NCI-H187 treated with DMSO at 0.1 percent for 48 hours (cell line): Measurements from ENCODE around the gene SNX9.
"Not testable (repeated sequence)": the region's sequence is repeated elsewhere in the genome, so short reads cannot be mapped to it uniquely, and the experiment has no call there.

Source experiments
- DNase-seq: peaks from one replicate; lab custom pipeline; 2025; lab: John Stamatoyannopoulos, UW

The SNX9 gene

DNA sequence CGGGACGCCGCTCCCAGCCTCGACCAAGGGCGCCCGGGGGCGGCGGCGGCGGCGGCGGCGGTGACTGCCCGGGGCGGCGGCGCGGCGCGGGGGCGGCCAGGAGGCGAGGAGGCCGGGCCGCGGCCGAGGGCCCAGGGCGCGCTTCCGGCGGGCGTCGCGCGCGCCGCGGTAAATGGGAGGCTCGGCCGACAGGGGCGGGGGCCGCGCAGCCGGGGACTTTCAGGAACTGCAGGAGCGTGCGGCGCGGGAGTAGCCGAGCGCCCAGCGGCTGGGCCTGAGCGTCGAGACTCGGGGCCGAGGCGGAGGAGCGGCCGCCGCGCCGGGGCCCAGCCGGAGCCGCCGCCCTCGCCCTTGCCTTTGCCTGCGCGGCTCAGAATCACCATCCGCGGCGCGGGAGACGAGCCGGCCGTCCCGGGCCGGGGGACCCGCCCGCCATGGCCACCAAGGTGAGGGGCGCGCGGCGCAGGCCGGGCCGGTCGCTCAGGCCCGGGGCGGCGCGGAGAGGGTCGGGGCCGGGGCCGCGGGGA lies at the start of gene SNX9:
Gene SNX9 (plus strand): TSS at position 246 of the 527 bp plus-strand sequence. CDS start 189 bp downstream, at position 435.
- no peak for DNase-seq

DNA sequence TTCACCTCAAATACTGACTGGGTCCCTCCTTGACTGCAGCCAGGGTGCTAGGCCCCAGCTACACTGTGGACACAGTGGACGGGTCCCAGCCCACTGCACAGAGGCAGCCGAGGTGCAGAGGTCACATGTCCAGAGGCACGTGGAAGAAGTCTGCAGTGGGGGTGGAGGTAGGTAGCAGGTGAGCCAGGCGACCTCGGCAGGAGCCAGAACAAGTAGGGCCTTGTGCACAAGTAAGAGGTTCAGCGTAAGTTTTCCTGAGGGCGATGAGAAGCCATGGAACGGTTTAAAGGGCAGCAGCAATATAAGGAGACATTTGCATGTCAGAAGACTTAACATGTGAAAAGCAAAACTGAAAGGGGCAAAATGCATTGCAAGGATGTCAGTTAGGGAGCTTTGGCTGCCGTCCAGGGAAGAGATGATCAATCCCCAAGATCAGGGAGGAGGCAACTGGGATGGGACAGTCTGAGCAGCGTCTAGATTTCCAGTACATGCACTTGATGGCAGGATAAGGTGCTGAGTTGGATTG lies 49.7 kb upstream of the SNX9 start:
- DNase-seq, result no peak

DNA sequence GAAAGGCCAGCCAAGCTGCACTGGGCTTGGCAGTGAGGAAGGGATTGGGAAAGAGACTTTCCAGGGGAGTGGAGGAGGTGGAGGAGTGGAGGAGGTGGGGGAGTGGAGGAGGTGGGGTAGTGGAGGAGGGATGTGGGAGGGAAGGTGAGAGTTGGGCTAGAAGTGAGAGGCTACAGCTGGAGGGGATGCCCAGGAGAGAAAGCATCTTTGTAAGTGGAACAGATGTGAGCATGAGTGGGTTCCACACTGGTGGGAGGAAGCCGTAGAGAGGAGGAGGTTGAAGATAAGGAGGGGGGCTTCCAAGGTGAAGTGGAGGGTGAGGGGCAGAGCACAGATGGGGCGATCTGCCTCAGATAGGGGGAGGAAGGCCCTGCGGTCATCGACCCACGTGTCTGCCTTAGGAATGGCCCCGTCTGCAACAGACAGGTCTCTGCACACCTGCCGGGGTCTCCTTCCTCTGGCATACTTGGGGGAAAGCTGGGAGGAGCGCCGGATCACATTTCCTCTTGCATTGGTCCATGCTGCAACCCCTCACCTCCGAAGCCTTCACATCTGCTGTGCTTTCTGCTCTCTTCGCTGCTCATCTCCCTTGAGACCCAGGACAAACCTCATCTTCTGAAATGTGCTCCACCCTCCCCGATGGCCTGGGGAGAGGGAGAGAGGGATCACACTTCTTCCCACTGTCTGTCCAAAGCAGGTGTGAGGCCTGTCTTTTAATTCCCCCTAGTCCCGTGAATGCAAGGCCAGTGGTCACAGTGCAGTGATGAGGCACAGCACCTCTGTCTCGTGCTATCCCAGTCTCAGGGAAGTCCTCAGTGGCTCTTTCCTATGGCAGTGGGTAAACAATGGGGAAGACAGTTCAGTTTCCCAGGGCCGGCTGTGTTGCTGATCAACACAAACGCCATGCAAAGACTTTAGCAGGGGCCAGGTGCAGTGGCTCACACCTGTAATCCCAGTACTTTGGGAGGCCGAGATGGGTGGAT lies 48.6 kb upstream of the SNX9 start:
- no peak for DNase-seq

DNA sequence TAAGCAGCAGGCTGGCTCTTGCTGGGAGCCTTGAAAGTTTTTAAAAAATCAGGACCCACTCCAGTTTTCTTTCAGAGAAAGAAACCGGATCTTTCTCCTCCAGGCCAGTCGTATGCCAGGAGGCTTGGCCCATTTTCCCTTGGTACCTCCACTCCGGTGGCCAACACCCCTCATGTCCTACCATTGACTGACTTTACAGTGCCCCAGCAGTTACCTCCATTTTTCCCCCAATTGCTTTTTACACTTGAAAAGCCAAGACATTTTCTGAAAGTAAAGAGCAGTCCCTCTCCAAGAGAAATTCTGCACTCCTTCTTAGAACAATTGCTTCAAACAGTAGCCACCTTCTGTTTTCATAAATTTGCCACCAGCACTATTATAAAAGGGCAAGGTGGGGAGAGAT lies 47.7 kb upstream of the SNX9 start:
- DNase-seq, result no peak

DNA sequence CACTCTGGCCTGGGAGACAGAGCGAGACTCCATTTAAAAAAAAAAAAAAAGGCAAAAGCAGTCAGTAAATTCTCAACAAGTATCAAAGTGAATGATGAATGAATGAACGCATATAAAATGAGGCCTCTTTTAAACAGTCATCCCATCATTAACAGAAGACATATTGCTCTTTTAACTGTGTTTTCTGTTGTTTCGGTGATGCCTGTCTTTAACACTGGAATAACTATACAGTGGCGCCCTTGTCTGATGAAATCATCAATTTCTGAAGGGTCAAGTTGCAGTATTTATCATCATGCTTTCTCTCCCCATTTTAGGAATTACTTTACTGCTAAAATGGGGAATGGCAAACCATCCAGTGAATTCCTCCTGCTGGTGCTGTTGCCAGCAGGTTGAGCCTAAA lies 45.7 kb upstream of the SNX9 start:
- DNase-seq, result no peak

DNA sequence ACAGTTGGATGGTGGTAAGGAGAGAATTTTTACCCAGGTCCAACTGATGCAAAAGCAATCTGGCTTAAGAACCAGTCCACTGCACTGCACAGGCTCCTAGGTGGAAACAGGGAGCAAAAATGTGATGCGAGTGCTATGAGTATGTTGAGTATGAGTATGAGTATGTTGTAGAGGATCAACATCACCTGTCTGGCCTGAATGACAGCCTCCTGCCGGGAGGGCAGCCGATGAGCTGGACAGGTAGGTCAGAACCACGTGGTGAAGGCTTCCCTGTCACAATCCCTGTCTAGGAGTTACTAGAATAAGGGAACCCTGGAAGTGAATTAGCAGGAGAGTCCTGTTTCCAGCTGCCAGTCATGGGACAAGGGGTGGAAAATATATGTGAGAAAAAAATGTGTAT lies 44.3 kb upstream of the SNX9 start:
- no peak for DNase-seq

DNA sequence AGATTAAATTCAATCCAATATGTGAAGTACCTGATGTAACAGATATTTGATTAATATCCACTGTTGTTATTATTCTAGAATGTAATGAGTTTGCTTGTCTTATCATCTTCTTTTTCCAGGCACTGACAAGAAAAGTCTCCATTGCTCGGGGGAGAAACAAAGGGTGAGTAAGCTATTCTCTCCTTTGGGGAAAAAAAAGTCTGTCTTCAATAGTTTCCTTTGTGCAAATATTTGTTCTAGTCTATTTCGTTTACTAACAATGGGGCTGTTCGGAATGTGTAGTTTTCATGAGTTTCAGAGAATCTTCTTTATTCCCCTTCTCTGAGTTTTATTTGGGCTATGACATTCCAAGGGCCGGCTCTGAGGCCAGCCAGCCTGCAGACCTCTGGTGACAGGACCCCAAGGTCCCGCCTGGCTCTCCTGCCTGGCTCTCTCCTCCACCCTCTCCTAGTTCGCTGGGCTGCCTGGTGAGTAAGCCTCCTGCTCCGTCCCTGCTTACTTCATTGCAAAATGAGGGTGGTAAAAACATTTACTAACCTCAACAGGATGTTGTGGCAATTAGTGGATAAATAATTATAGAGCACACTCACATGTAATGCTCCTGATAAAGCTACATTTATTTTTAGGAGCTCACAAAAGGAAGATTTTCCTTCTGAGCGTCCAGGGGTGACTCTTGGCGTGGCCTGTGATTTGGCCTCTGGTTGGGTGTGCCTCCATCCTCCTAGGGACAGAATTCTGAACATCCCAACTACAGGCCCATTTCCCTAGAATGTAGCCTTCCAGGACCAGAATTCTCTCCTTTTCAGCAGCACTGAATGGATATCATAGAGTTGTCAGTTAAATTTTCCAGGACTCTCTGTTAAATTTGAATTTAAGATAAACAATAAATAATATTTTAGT lies 43.1 kb upstream of the SNX9 start:
- DNase-seq, result no peak

DNA sequence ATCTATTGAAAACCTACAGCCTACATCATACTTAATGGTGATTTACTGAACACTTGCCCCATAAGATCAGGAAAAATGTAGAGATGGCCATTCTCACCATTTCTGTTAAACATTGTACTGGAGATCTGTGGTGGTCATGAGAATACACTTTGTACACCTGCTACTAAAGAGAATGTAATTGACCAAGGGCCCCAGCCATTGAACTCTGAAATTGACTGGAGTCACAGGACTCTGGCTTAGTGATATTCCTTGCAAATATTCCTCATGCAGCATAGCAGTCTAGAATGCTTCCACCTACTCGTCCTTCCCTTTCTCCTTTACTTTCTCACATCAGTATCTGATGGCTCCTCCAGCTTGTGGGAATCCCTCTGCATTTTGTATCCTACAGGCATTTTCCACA lies 37.4 kb upstream of the SNX9 start:
- no peak for DNase-seq

DNA sequence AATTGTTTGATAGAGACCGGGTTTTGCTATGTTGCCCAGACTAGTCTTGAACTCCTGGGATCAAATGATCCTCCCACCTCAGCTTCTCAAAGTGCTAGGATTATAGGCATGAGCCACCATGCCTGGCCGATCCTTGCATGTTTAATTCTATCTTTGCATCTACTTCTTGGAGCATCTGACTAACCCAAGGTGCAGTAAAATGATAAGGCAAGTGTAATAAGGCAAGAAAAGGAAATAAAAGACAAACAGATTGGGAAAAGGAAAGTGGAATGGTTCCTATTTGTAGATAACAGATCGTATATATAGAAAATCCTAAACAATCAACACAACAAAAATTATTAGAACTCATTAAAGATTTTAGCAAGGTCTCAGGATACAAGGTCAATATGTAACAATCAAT lies 36.8 kb upstream of the SNX9 start:
- DNase-seq, result no peak

DNA sequence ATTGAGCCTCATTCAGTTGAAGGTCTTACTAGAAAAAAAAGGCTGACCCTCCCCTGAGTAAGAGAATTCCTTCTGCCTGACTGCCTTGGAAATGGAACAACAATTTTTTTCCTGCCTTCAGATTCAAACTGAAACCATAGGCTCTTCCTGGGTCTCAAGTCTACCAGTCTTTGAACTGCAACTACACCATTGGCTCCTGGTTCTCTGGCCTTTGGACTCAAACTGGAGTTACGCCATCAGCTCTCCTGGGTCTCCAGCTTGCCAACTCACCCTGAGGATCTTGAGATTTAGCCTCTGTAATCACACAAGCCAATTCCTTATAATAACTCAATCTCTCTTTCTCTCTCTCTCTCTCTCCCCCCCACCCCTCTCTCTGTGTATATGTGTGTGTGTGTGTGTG lies 36.0 kb upstream of the SNX9 start:
- DNase-seq, result no peak

DNA sequence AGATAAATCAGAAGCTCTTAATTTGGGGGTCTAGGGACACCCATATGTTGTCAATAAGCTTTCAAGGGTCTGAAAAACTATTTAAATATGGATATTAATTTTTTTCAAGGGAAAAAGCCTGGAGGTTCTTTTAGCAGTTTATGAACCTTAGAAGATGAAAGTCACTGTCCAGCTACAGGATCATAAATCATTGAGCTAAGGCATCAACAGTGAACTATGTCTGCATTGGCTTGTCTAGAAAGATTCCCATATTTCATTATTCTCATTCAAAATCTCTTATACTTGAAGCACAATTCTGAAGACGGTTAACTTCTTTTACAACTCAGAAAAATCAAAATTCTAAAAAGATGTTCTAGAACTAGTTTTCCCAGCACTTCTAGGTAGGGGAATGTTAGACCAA lies 34.9 kb upstream of the SNX9 start:
- DNase-seq, result no peak

DNA sequence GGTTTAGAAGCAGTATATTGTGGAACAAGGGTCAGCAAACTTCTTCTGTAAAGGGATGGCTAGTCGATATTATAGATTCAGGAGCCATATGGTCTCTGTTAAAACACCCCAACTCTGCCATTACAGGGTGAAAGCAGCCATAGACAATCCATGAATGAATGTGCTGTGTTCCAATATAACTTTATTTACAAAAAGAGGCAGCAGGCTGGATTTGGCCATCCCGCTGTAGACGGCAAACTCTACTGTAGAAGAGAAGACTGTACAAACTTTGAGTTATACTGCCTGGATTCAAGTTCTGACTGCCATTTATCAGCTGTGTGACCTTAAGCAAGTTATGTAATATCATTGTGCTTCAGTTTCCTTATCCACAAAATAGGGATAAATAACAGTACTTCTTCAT lies 33.7 kb upstream of the SNX9 start:
- no peak for DNase-seq

DNA sequence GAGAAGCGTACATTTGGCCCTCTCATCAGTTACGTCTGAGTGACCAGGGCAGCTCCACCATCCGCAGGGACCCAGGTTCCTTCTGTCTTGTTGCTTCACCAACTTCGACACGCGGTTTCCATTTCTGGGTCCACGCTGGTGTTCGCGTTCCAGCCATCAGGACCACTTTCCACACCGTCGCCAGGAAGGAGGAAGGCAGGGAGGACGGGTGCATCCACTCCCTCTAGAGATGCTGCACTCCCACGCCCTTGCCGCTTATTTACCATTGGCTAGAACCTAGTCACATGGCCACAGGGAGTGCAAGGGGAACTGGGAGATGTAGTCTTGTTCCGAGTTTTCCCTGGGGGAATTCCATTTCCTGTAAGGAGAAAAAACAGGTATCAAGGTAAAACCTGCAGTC lies 33.2 kb upstream of the SNX9 start:
- DNase-seq, result no peak

DNA sequence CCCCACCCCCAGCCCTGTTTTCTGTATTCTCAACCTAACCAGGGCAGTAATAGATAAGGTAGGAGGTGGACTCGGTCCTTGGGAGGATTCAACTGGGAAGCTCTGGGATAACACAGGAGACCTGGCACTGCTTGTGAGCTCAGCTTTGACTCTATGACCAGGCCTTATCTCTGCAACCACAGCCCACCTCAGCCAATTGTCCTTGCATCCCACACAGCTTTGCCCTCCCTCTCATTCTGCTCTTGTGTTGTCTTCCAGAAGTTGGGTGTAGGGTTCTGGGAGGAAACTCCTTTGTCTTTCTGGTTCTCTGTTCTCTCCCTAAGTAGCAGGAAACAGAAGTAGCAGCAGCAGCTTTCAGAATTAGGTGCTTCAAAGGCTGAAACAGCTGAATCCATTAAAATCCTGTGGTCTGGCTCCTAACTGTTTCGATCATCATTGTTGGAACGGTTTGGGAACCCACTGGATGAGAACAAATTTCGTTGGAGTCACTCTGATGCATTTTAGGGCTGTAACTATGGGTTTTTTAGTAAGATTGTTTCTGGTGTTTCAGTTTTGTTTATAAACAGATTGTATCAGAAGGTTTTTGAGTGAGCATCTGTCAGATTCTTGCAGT lies 32.4 kb upstream of the SNX9 start:
- no peak for DNase-seq

DNA sequence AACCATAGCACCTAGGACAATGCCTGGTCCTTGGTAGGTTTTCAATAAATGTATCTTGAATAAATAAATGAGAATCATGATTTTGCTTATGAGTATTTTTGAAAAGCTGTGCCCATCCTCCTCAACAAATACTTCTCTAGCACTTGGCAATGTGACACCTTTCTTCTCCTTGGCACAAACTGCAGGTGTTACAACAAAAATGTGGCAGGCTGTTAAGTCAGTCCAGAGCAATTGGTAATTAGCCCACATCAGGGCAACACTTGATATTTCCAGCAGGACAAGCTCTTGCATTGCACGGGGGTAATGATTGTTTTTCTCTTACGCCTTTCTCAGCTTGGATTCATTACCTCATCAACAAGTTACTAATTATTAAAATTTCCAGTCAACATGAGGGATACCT lies 31.6 kb upstream of the SNX9 start:
- no peak for DNase-seq

DNA sequence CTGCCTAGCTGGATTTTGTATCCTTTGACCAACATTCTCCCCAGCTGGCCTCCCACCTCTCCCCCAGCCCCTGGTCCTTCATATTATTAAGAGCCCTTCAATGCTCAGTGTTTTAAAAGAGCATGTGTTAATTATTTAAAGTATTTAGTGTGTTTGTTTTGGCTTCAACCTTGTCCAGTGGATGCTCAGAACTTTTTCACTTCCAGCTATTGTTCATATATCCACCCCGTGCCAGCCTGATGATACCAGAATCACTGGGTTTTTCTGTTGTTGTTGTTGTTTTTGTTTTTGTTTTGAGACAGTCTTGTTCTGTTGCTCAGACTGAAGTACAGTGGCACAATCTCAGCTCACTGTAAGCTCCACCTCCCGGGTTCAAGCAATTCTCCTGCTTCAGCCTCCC lies 30.4 kb upstream of the SNX9 start:
- no peak for DNase-seq

DNA sequence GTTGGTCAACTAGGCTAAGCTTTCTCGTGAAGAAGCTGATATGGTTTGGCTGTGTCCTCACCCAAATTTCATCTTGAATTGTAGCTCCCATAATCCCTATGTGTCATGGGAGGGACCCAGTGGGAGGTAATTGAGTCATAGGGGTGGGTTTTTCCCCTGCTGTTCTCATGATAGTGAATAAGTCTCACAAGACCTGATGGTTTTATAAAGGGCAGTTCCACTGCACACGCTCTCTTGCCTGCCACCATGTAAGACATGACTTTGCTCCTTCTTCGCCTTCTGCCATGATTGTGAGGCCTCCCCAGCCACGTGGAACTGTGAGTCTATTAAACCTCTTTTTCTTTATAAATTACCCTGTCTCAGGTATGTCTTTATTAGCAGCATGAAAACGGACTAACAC lies 29.0 kb upstream of the SNX9 start:
- DNase-seq, result not testable (repeated sequence)

DNA sequence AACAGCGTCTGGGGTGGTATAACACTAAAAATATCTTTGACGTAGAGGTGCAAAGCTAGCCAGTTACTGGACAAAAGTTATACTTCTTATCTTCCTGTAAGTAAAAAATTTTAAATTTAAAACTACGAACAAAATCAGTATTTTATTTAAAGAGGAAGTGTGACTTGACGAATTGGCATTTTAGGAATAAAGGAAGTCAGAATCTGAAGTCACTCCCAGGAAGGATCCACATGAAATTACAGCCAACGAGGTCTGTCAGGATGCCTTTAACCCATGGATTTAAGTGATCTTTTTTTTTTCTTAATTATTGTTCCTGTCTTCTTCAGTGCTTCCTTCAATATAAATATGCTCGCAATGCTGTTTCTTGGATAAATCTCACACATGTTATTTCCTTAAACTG lies 27.2 kb upstream of the SNX9 start:
- no peak for DNase-seq

DNA sequence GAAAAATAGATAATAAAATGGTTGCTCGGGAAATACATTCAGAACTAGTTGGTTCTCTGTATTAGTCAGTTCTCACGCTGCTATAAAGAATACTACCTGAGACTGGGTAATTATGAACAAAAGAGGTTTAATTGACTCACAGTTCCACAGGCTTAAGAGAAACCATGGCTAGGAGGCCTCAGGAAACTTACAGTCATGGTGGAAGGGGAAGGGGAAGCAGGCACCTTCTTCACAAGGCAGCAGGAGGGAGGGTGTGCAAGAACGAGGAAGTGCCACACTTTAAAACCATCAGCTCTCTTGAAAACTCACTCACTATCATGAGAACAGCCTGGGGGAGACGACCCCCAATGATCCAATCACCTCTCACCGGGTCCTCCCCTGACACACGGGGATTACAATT lies 24.2 kb upstream of the SNX9 start:
- no peak for DNase-seq

DNA sequence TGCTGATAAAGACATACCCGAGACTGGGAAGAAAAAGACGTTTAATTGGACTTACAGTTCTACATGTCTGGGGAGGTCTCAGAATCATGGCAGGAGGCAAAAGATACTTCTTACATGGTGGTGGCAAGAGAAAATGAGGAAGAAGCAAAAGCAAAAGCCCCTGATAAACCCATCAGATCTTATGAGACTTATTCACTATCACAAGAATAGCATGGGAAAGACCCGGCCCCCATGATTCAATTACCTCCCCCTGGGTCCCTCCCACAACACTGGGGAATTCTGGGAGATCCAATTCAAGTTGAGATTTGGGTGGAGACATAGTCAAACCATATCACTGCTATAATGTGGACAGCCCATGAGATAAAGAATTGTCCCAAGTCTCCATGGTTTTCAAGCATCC lies 23.5 kb upstream of the SNX9 start:
- not testable (repeated sequence) for DNase-seq

DNA sequence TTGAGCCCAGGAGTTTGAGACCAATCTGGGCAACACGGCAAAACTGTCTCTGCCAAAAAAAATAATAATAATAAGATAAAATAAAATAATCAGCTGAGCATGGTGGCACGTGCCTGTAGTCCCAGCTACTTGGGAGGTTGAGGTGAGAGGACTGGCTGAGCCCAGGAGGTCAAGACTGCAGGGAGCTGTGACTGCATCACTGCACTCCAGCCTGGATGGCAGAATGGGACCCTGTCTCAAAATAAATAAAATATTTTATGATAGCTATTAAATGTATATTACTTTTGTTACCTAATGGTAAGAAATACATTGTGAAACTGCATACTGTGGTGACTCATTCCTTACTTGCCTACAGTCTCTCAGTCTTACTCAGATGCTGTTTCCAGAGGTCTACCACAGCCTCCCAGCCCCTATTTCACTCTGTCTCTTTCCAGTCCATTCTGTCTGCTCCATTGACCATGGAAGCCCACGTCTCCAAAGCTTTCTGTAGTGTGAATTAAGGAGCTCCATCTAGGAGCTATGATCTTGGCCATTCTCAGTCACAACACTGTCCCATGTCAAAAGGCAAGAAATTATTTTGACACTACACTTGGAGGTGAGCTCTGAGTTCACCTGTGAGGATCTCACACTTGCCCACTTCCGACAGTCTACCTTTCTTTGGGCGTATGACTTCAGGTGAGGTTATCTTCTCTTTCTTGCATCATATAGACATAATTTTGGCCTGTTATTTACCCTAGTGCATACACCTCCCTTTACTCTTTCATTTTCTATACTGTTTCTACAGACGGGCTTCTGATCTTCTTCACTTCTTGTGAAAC lies 22.4 kb upstream of the SNX9 start:
- DNase-seq, result no peak
